Endodermal cell (in vitro differentiated cells): Measurements from ENCODE around the gene ZFYVE16. TPM values are rescaled to one million over a fixed set of nuclear protein-coding genes. Genes with fewer than 3 reads are reported as not detected.

Experiments used
- DNase-seq: peaks from one replicate; pipeline ENCODE4 v3.0.0-alpha.2; 2017
- H3K27ac ChIP-seq: 2 replicates; pipeline ENCODE4 v1.5.1; 2013; ENCODE audit warnings: mild to moderate bottlenecking, low read depth, low read length, moderate library complexity
- H3K27me3 ChIP-seq: 2 replicates; pipeline ENCODE4 v1.6.1; 2013; ENCODE audit warnings: mild to moderate bottlenecking, low read length, moderate library complexity; ENCODE audit not compliant: insufficient read depth, control insufficient read depth, poor library complexity, severe bottlenecking
- H3K36me3 ChIP-seq: 2 replicates; pipeline ENCODE4 v1.7.0; 2013; ENCODE audit warnings: mild to moderate bottlenecking, low read length, moderate library complexity; ENCODE audit not compliant: control insufficient read depth, insufficient read depth
- H3K4me1 ChIP-seq: one replicate; pipeline ENCODE4 v1.7.0; 2013; ENCODE audit warnings: low read length; ENCODE audit not compliant: control insufficient read depth, insufficient read depth
- H3K4me3 ChIP-seq: 2 replicates; pipeline ENCODE4 v1.5.1; 2013; ENCODE audit warnings: mild to moderate bottlenecking, low read length, moderate library complexity
- H3K9ac ChIP-seq: 2 replicates; pipeline ENCODE4 v1.6.1; 2013; ENCODE audit warnings: mild to moderate bottlenecking, low read length, moderate library complexity; ENCODE audit not compliant: poor library complexity, severe bottlenecking; ENCODE audit errors: extremely low read depth
- H3K9me3 ChIP-seq: 2 replicates; pipeline ENCODE4 v1.6.1; 2013; ENCODE audit warnings: mild to moderate bottlenecking, low read length, moderate library complexity; ENCODE audit not compliant: control insufficient read depth
- H3K27ac Mint-ChIP-seq: 2 replicates; pipeline ENCODE4 v1.8.0; 2020; ENCODE audit warnings: mixed read lengths
- H3K27me3 Mint-ChIP-seq: 2 replicates; pipeline ENCODE4 v1.8.0; 2021; ENCODE audit warnings: mild to moderate bottlenecking, mixed read lengths; ENCODE audit not compliant: insufficient read depth
- H3K36me3 Mint-ChIP-seq: 2 replicates; pipeline ENCODE4 v1.8.0; 2020; ENCODE audit warnings: low read depth, mixed read lengths
- H3K4me1 Mint-ChIP-seq: 2 replicates; pipeline ENCODE4 v1.8.0; 2020; ENCODE audit warnings: mixed read lengths
- H3K4me3 Mint-ChIP-seq: 2 replicates; pipeline ENCODE4 v1.8.0; 2020; ENCODE audit warnings: mild to moderate bottlenecking, moderate library complexity, mixed read lengths
- H3K9me3 Mint-ChIP-seq: 2 replicates; pipeline ENCODE4 v1.8.0; 2020; ENCODE audit warnings: mild to moderate bottlenecking, mixed read lengths
- WGBS, 2 experiments: methylation state at CpG; one replicate each; pipeline versions ENCODE4 v1.1.5 to v1.1.7; 2013; ENCODE audit warnings: missing lambda C conversion rate in 2 of 2, mixed read lengths in 1 of 2; ENCODE audit not compliant: insufficient coverage in 1 of 2, insufficient read length in 1 of 2; 5-methylcytosine and 5-hydroxymethylcytosine counted together
- total RNA-seq, 2 donors: library from RNA; stranded (reverse); fragmentation: NEBNext Ultra II Directional in 1 of 2; extraction: Animal tissue kit (Norgen Biotek cat#: 25700) in 1 of 2; gene quantifications; 2 replicates in 1 of 2; 3 replicates in 1 of 2; pipeline ENCODE4 v1.2.1, GENCODE V29; 2021
- TF ChIP-seq, protein P1 (sequence below): fragments of 200-600 bp; sonication (generic); conservative IDR thresholded peaks from 2 replicates; pipeline ENCODE4 v1.5.0; 2021; ENCODE audit warnings: antibody characterized with exemption, mild to moderate bottlenecking

The ZFYVE16 gene
- total RNA-seq, 2 donors from 2014 or later: 58.3 to 85.0 TPM

- no peaks in the 10 kb centered on the region for H3K36me3 Mint-ChIP-seq
- H3K4me1 Mint-ChIP-seq: no peaks in the 10 kb centered on the region
- no peak overlapping the region for H3K4me3 ChIP-seq
- no peak for DNase-seq
- no peak overlapping the region for H3K27ac ChIP-seq
- no peak overlapping the region for H3K4me3 Mint-ChIP-seq
- no peaks in the 10 kb centered on the region for H3K9me3 Mint-ChIP-seq
- H3K9ac ChIP-seq: no peak overlapping the region
- H3K27me3 ChIP-seq: no peaks in the 10 kb centered on the region
- H3K27ac Mint-ChIP-seq: no peak overlapping the region
- no peaks in the 10 kb centered on the region for H3K27me3 Mint-ChIP-seq
- TF ChIP-seq, protein P1, sequence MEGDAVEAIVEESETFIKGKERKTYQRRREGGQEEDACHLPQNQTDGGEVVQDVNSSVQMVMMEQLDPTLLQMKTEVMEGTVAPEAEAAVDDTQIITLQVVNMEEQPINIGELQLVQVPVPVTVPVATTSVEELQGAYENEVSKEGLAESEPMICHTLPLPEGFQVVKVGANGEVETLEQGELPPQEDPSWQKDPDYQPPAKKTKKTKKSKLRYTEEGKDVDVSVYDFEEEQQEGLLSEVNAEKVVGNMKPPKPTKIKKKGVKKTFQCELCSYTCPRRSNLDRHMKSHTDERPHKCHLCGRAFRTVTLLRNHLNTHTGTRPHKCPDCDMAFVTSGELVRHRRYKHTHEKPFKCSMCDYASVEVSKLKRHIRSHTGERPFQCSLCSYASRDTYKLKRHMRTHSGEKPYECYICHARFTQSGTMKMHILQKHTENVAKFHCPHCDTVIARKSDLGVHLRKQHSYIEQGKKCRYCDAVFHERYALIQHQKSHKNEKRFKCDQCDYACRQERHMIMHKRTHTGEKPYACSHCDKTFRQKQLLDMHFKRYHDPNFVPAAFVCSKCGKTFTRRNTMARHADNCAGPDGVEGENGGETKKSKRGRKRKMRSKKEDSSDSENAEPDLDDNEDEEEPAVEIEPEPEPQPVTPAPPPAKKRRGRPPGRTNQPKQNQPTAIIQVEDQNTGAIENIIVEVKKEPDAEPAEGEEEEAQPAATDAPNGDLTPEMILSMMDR: no peak
- no peaks in the 10 kb centered on the region for H3K36me3 ChIP-seq
- H3K9me3 ChIP-seq: no peaks in the 10 kb centered on the region
- no peaks in the 10 kb centered on the region for H3K4me1 ChIP-seq
- WGBS, 2 experiments: 93 to 99% methylated on average over 5 to 6 of the region's 6 CpGs
Observed at GRCh38 chr5:80508844-80509243, 101.0 kb downstream of the ZFYVE16 start.

DNA sequence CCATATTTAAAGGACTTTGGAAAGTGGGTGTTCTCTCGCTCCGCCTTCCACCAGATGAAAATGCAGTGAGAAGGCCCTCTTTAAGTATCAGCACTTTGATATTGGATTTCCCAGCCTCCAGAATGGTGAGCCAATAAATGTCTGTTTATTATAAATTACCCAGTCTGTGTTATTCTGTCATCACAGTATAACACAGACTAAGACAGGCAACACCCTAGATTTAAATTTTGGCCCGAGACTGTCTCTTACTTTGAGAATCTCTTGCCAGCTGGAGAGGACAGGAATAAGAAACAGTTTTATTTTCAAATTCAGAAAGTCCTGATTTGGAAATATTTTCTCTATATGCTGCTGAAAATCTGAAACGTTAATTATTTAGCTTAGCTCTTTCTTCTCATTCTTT is 101.5 kb downstream of the ZFYVE16 start:
- Histone ChIP-seq H3K36me3 (no peaks in the 10 kb centered on the region), H3K27me3 (no peaks in the 10 kb centered on the region), H3K9me3 (no peaks in the 10 kb centered on the region), H3K4me1 (no peaks in the 10 kb centered on the region), H3K9ac (no peak overlapping the region), H3K27ac (no peak overlapping the region), H3K4me3 (no peak overlapping the region)
- TF ChIP-seq, protein P1: no peak
- H3K9me3 Mint-ChIP-seq: no peaks in the 10 kb centered on the region
- no peaks in the 10 kb centered on the region for H3K4me1 Mint-ChIP-seq
- no peak overlapping the region for H3K27ac Mint-ChIP-seq
- WGBS, 2 experiments: 88 to 91% methylated on average over 4 of the region's 4 CpGs
- H3K36me3 Mint-ChIP-seq: no peaks in the 10 kb centered on the region
- H3K27me3 Mint-ChIP-seq: no peaks in the 10 kb centered on the region
- H3K4me3 Mint-ChIP-seq: no peak overlapping the region
- no peak for DNase-seq

DNA sequence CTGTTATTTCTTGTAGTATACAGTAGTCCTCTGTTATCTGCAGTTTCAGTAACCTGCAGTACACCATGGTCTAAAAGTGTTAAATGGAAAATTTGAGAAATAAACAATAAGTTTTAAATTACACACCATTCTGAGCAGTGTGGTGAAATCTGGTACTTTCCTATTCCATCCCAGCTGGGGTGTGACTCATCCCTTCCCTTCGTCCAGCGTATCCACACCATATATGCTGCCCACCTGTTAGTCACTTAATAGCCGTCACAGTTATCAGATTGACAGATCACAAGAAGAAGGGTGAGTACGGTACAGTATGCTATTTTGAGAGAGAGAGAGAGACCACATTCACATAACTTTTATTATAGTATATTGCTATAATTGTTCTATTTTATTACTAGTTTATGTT is 109.0 kb downstream of the ZFYVE16 start:
- Histone ChIP-seq H3K4me3 (no peak overlapping the region), H3K36me3 (no peaks in the 10 kb centered on the region), H3K9me3 (no peaks in the 10 kb centered on the region), H3K4me1 (no peaks in the 10 kb centered on the region), H3K27me3 (no peaks in the 10 kb centered on the region), H3K27ac (no peak overlapping the region), H3K9ac (no peak overlapping the region)
- TF ChIP-seq, protein P1: no peak
- Mint-ChIP-seq H3K27me3 (no peaks in the 10 kb centered on the region), H3K9me3 (no peaks in the 10 kb centered on the region), H3K4me3 (no peak overlapping the region), H3K36me3 (no peaks in the 10 kb centered on the region), H3K4me1 (no peaks in the 10 kb centered on the region), H3K27ac (no peak overlapping the region)
- WGBS, 2 experiments: 95 to 100% methylated on average over 3 of the region's 4 CpGs
- DNase-seq: no peak

Other genes starting within 250 kb of the ZFYVE16 start
- gene SERINC5, start 152.0 kb upstream of the ZFYVE16 start, total RNA-seq: 100 to 1,000 TPM; 134 to 183 TPM
- not detected for gene SPZ1, start 88.1 kb upstream of the ZFYVE16 start, total RNA-seq
- gene FAM151B, start 80.0 kb downstream of the ZFYVE16 start, total RNA-seq: 1 to 10 TPM; 1.2 to 1.5 TPM
- gene ANKRD34B, start 162.2 kb downstream of the ZFYVE16 start, total RNA-seq: under 1 TPM; 0.20 to 0.49 TPM
- gene MSH3, start 246.6 kb downstream of the ZFYVE16 start, total RNA-seq: 10 to 100 TPM; 17.3 to 25.2 TPM
- gene DHFR, start 246.9 kb downstream of the ZFYVE16 start, total RNA-seq: 10 to 100 TPM; 48.6 to 58.5 TPM